ENCODE data around the gene GPR18. TPM values are rescaled to one million over a fixed set of nuclear protein-coding genes. Genes with fewer than 3 reads are reported as not detected.

GPR18 gene
- total and polyA plus RNA-seq, 8 donors = 0.68 to 0.76 TPM; not detected in 6

GRCh38 chr13:99301913-99302636 lies 43.9 kb upstream of the GPR18 start:
- intact Hi-C loops (cut with DNase I; ENCODE audit: low total_unique reads) = no loop called here
- no peaks in the 10 kb centered on the region for H3K27me3 ChIP-seq
- no peak overlapping the region for H3K4me3 ChIP-seq
- no peaks in the 10 kb centered on the region for H3K9me3 ChIP-seq
- no peak for DNase-seq
- H3K27ac ChIP-seq = peak overlapping the region in 2 of 5 donors; percentile 9 to 65
- 35 to 58% (median 45%) methylated on average over 1 of the region's 1 CpG for WGBS, 5 donors
- peaks cover 0 to 46% (median 18%) of the 10 kb centered on the region in 4 donors for H3K4me1 ChIP-seq
- TF ChIP-seq POLR2A (IDR thresholded peaks at IDR 0.05) (no peak), EP300 (IDR thresholded peaks at IDR 0.05) (no peak), POLR2AphosphoS5 (IDR thresholded peaks at IDR 0.05) (no peak), CTCF (IDR thresholded peaks at IDR 0.05) (no peak)
- no peaks in the 10 kb centered on the region for H3K36me3 ChIP-seq

- Histone ChIP-seq H3K4me3 (no peak overlapping the region), H3K4me1 (peaks cover 0 to 52% (median 22%) of the 10 kb centered on the region in 4 donors), H3K9me3 (no peaks in the 10 kb centered on the region), H3K27ac (peak overlapping the region in 4 of 5 donors; percentile 26 to 65 (median 32)), H3K36me3 (no peaks in the 10 kb centered on the region), H3K27me3 (no peaks in the 10 kb centered on the region)
- WGBS, 5 donors = 81 to 92% (median 89%) methylated on average over 7 of the region's 7 CpGs
- DNase-seq = no peak
- intact Hi-C loops (cut with DNase I; ENCODE audit: low total_unique reads) = no loop called here
- no peak for TF ChIP-seq POLR2AphosphoS5 (IDR thresholded peaks at IDR 0.05)
- no peak for TF ChIP-seq POLR2A (IDR thresholded peaks at IDR 0.05)
Measured at GRCh38 chr13:99301056-99301838, 43.1 kb upstream of the GPR18 start.

- no peak overlapping the region for H3K4me3 ChIP-seq
- TF ChIP-seq CTCF (IDR thresholded peaks at IDR 0.05) (no peak), POLR2A (IDR thresholded peaks at IDR 0.05) (no peak), POLR2AphosphoS5 (IDR thresholded peaks at IDR 0.05) (no peak)
- H3K36me3 ChIP-seq = peaks cover 0 to 9% (median 9%) of the 10 kb centered on the region in 4 donors
- H3K4me1 ChIP-seq = peaks cover 6 to 65% (median 29%) of the 10 kb centered on the region in 4 donors
- H3K27ac ChIP-seq = no peak overlapping the region
- intact Hi-C loops (cut with DNase I; ENCODE audit: low total_unique reads) = no loop called here
- DNase-seq = no peak
- 87 to 95% (median 92%) methylated on average over 4 of the region's 4 CpGs for WGBS, 5 donors
- H3K9me3 ChIP-seq = no peaks in the 10 kb centered on the region
- H3K27me3 ChIP-seq = no peaks in the 10 kb centered on the region
Measured at GRCh38 chr13:99299920-99300341, 41.8 kb upstream of the GPR18 start.

- no peak overlapping the region for H3K4me3 ChIP-seq
- DNase-seq = no peak
- H3K27me3 ChIP-seq = no peaks in the 10 kb centered on the region
- H3K36me3 ChIP-seq = peaks cover 0 to 10% (median 9%) of the 10 kb centered on the region in 4 donors
- H3K9me3 ChIP-seq = no peaks in the 10 kb centered on the region
- TF ChIP-seq CTCF (IDR thresholded peaks at IDR 0.05) = no peak
- no peak for TF ChIP-seq EP300 (IDR thresholded peaks at IDR 0.05)
- no peak for TF ChIP-seq POLR2AphosphoS5 (IDR thresholded peaks at IDR 0.05)
- TF ChIP-seq POLR2A (IDR thresholded peaks at IDR 0.05) = no peak
- 75 to 86% (median 80%) methylated on average over 4 of the region's 4 CpGs for WGBS, 5 donors
- intact Hi-C loops (cut with DNase I; ENCODE audit: low total_unique reads) = no loop called here
- H3K27ac ChIP-seq = peak overlapping the region in 1 of 5 donors; percentile 17
- H3K4me1 ChIP-seq = peaks cover 6 to 66% (median 29%) of the 10 kb centered on the region in 4 donors
Measured at GRCh38 chr13:99299256-99299919, 41.2 kb upstream of the GPR18 start.

Data from stomach (tissue), 9 donors.